Fibroblast of skin of left quadriceps (primary cell): ENCODE results near the gene GPN2.
A peak's percentile ranks its signal among the peaks of the same experiment; 100 is the strongest.
"Not testable (repeated sequence)": the region's sequence is repeated elsewhere in the genome, so short reads cannot be mapped to it uniquely, and the experiment has no call there.

ENCODE experiments used
- DNase-seq, 2 experiments: peaks; one replicate each; pipeline ENCODE4 v3.0.0-alpha.2; 2013; ENCODE audit warnings: low read depth in 2 of 2

Gene GPN2

DNA sequence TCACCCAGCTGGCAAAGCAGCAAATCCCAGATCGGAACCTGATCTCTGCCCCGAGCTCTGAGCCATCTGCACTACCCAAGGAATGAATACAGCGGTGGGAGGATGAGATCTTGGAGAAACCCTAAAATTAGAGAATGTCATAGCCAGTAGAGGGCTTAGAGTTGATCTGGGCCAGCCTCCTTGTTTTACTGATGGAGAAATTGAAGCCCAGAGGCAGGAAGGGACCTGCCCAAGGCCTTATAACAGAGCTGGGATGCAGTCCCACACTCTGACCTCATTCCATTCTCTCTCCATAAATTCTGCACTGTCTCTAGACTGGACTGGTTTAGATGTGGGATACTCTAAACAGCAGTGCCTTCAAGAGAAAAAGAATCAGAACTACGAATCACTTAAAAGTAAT is 31.9 kb downstream of the GPN2 start:
- no peak for DNase-seq

DNA sequence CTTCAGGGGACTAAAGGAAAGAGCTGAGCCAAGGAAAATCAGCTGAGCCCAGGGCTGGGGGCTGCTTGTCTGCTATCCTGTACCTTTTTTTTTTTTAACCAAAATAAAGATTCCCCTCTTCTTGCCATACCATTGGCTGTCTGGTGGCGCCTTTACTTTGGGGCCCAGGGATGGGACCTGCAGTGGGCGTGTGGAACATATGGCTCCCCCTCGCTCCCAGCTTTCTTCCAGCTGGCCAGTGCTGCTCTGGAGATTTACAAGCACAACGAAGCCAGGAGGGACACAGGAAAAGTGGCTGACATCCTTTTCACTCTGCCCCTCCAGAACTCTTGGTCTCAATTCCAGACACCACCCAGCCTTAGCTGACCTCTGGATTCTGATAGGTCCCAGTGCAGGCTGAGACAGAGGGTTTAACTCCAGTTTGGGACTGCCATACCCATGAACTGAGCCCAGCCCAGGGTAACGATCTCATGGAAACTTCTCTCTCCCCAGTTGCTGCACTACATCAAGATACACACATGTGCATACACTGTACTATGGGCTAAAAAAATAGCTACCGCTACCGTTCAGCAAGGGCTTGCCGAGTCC is 32.5 kb downstream of the GPN2 start:
- no peak for DNase-seq

DNA sequence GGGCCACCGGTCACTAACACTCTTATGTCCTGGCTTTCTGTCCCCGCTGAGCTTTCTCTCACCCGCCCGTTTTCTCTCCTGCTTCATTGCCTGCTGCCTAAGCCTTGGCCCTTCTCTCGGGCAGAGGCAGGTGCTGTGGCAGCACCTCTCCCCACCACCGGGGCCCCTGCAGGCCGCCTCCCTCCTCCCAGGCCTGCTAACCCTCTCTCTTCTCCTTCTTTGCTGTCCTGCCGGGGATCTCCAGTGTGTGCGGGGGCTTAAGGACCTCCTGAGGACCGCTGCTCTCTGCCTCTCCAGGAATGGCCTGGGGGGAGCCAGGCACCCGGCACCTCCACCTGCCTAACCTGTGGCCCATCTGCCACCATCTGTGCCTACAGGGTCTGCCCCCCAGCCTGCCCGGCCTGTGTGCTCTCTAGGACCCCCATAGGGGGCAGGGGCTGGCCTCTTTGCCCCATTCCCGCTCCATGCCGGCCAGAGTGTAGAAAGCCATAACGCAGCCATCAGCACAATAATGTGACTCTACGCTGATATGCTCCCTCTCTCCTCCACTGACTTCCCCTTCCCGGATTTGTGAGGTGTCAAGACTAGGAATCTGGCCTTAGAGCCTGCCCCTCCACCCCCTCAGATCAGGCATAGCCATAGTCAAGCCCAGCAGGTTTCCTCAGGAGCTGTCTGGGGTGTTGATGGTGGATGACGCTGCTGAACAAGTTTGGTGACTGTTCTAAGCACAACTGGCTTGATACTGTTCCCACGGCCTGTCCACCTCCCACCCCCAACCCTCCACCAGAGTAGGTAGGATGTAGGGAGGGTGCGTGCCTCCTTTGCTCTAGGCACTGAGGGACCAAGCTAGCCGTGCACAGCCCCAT is 33.2 kb downstream of the GPN2 start:
- no peak for DNase-seq

DNA sequence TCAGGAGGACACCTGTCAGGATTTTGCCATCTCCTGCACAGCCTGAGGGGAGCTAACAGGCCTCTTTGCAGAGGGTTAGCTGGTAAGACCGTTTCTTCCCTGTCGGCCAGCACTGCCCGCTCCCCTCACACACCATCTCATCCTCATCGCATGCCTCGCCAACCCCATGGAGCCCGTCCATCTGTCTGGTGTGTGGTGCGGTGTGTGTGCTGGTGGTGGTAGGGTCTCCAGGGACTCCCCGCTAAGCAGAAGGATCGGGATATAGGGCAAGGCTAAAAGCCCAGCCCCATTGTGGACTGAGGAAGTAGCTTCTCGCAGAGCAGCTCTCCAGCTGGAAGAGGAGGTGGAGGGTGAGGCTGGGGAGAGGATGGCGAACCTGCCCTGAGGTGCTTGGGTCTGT is 33.9 kb downstream of the GPN2 start:
- no peak for DNase-seq

DNA sequence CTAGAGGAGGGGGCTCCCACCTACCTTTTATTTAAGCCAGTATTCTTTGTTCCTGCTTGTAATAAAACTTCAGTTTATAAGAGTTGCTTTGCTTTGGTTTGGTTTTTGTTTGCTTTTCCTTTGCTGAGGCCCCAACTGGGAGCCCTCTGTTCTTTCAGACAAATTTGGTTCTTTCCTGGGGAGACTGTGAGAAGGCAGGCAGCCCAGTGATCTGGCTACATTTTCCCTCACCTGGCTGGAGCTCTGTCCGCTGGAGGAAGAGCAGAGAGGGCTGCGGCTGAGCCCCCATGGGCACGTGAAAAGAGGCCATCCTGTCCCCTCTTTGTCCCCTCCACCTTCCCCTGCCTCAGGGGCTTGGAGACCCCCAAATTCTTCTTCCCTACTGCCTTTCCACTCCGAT is 34.4 kb downstream of the GPN2 start:
- no peak for DNase-seq

DNA sequence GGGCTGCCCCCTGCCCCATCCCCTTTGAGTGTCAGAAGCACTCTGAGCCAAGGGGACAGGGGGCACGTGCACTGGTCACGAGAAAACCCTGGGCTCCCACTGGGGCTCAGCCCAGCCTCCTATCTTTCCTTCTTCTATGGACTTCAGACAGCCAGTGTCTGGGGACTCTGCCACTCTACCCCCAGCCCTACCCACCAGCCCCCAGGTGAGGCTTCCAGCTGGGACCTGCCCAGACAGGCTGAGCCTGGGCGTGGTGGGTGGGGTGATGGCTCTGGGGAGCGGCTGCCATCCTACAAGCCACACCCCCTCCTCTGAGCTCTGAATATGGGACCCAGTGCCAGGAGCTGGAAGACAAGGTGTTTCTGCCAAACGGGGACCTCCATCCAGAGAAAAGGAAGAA is 35.2 kb downstream of the GPN2 start:
- DNase-seq = no peak

DNA sequence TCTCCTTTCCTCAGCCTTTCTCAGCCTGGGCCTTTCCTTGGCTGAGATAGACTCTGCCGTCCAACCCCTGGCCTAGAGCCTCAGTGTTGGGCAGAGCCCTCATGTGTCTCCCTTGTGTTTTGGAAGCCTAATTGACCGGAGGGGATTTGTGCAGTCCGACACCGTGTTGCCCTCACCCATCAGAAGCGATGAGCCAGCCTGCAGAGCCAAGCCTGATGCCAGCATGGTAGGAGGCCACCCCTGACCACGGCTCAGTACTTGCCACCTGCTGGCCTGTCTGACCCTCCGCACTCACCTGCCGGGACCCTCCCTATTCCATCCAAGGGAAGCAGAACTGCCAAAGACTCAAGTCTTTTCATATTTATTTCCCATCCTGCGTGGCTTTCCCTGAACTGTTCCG is 36.5 kb downstream of the GPN2 start:
- no peak for DNase-seq

DNA sequence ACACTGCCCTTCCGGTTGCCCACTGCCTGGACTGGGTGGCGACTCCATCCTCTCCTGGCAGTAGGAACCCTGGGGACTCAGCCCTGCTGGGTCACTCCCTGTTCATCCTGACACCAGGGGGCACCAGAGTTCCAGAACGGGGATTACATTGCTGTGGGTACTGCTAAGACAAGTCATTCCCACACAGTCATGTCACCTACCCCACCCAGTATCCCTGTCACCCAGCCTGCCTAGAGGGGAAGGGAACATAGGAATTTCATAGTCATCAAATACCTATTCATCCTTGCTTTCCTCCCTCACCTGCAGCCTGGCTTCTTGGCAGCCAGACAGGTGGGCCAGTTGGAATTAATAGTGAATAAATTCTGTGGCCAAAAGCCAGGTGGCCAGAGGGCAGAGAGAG is 36.9 kb downstream of the GPN2 start:
- DNase-seq = peak; percentile 33 to 38

DNA sequence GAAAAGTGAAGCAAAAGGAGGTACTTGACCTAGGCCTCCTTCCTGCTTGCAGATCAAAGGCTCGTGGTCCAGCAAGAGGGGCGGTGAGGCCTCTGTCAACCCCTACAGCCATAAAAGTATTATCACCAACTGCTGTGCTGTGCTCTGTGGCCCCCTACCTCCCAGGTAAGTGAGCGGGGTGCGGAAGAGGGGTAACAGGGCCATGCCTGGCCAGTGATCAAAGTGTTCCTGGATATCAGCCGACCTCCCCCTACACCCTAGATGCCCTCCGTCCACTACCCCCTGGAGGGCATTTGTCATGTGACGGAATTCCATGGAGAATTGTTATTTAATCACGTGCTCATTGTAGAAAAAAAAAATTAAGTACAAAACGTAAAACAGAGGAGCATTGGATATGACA is 37.4 kb downstream of the GPN2 start:
- DNase-seq = no peak

DNA sequence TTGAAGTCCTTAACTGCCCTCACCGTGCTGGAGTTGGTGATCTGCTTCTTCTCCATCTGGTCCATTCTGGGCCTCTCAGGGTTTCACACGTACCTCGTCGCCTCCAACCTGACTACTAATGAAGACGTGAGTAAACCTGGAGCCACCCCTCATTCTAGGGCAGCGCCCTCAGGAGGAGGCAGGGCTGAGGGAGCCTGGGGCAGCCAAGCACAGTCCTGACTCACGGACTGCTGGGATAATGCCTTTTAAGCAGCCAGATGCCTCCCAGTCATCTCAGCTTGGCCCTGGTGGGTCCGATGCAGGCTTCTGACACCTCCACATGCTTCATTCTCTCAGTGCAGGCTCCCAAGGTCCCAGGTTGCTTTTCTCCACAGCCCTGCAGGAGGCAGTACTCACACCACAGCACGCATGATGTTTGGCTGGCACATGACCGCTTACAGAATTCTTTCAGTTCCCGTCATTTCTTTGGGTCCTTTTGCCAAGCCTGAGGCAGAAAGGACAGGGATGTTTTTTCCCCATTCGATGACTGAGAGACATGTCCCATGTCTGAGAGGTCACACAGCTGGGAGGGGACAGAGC is 38.9 kb downstream of the GPN2 start:
- DNase-seq = no peak

DNA sequence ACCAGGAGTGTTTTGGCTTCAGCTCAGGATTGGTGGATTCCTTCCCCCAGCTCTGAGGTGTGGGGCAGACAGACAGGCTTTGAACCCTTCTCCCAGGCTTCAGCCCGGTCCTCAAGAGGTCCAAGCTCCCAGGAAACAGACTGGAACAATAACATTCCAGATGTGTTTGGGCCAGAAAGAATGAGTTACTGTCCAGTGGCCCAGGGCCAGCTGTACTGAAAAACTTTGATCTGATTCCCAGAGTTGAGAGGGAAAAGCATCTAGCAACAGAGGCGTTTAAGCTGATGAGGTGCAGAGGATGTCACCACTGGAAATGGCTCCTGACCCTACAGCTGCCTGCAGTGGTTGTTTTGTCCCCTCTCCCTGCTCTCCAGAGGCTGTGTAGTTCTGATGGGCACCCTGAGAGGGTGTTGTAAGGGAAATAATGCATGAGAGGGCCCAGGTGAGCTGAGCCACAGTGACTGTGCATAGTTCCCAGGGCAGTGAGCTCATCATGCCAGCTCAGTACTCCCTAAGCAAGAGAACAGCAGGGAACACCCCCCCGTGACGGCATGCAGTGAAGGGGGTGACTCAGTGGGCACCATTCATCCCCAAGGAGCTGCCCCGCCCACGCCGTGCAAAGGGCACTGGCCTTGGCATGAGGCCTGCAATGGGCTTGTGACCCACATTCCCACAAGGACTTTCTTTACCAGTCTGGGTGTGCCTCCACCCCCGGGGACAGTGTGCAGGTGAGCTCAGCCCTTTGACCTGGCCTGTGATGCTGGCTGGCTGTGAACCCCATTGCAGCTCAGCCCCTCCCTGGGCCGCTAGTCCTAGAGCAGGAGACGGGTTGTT is 40.9 kb downstream of the GPN2 start:
- DNase-seq = no peak

DNA sequence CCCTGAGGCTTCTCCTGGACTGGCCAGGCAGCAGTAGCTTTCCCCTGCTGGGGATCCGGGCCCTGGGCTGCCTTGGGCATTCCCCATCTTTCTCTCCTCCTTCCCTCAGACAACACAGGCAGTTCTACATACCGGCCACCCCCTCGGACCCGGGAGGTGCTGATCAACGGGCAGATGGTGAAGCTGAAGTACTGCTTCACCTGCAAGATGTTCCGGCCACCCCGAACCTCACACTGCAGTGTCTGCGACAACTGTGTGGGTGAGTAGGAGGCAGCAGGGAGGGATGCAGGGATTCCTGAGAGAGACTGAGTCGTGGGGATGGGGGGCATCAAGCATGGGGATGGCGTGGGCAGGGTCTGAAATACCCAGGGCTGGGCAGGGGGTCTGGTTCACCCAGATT is 41.6 kb downstream of the GPN2 start:
- no peak for DNase-seq

DNA sequence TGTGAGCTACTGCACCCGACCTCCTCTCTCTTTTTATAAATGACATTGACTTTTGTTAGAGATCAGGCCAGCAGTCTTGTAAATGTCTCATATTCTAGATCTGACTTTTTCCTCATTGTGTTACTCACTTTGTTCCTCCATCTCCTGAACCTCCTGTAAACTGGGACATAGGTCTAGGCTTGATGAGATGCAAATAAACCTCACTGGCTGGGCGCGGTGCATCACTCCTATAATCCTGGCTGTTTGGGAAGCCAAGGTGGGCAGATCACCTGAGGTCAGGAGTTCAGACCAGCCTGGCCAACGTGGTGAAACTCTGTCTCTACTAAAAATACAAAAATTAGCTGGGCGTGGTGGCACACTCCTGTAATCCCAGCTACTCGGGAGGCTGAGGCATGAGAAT is 42.3 kb downstream of the GPN2 start:
- DNase-seq = not testable (repeated sequence)

DNA sequence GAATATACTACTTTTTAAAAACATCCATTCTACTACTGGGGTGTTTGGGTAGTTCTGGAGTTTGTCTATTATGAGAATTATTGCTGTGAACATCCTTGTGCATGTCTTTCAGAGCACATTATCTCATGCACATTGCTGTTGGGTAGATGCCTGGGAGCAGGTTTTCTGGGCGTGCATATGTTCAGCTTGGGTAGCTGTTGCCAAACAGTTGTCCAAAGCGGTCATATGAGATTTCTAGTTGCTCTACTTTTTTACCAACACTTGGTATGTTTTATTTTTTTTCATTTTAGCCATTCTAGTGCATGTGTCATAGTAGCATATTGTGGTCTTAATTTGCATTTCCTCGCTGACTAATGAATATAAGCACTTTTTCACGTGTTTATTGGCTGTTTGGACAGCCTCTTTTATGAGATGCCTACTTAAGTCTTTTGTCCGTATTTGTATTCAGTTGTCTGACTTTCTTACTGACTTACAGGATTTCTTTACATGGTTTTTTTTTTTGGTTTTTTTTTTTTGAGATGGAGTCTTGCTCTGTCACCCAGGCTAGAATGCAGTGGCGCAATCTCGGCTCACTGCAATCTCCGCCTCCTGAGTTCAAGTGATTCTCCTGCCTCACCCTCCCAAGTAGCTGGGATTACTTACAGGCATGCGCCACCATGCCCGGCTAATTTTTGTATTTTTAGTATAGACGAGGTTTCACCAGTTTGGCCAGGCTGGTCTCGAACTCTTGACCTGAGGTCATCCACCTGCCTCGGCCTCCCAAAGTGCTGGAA is 45.5 kb downstream of the GPN2 start:
- no peak for DNase-seq

DNA sequence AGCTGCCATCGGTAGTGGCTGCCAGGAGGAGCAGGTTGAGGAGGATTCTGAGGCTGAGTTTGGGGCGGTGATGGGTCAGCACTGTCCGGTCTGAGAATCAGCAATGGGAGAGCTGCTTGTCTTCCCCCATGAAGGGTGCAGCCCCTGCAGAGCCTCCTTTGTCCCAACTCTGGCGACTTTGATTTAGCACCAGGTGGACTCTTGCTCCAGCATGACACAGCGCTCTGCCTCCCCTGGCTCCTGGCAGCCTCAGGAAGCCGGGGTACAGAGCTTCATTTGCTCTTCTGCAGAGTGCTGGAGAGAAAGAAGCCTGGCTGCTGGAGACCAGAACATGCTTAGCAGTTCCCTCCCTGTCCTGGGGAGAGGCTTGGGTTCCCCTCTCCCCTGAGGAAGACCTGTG is 50.3 kb downstream of the GPN2 start:
- no peak for DNase-seq

DNA sequence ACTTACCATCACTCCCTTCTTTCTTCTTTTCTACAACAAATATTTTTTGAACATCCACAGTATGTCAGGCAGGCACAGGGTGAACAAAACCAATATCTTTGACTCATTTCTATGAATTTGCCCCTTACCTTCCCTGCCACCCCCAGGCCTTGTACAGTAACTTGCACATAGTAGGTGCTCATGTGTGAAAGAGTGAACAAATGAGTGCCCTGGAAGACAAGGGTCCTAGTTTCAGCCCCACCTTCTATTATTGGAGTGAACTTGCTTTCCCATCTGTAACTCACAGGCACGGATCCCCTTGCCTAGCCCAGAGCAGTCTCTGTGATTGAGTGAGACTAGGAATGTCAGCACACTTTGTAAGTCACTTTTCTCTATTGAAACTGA is 50.8 kb downstream of the GPN2 start:
- DNase-seq = no peak

DNA sequence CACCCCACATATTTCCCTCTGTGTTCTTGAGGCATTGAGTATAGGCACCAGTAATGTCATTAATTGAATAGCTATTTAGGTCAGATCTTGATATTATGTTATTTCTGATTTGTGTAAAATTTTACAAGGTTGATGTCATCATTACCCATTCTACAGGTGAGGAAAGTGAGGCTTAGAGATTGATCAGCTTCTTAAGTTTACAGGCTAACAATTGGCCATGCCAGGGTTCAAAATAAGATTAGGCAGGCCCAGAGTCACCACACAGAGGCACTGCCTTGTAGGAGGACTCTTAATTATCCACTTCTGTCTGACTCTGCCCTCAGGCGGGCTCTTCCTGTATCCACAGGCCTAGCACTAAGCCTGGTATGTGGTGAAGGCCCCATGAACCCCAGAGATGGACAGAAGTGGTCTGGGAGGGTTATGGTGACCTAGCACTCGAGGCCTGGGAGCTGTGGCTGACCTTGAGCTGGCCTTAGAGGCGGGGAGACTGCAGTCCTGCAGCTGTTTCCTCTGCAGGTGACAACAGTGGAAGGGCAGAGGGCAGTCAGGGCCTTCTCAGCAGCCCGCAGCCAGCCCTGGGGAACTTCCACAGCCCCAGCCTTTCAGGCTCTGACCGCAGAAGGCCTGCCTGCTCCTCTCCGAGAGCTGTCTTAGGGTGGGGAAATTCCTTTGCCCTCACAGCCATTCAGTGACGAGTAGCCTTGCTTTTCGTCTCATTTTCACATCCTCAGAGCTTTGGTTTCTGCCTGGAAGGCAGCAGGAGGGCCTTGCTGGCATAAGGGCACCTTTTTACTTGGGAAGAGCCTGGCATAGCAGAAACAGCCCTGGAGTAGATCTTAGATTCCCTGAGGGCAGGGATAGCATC is 51.4 kb downstream of the GPN2 start:
- DNase-seq = no peak

DNA sequence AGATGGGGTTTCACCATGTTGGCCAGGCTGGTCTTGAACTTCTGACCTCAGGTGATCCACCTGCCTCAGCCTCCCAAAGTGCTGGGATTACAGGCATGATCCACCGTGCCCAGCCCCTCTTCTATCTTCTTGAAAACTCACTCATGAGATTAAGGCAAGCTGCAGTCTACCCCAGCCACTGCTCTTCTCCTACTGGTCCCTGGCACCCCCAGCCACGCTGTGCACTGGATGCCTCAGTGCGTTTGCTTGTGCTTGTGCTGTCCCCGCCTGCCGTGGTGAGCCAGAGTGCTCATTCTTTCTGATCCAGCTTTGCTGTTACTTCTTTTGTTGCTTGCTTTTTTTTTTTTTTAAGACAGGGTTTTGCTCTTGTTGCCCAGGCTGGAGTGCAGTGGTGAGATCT is 52.4 kb downstream of the GPN2 start:
- not testable (repeated sequence) for DNase-seq

DNA sequence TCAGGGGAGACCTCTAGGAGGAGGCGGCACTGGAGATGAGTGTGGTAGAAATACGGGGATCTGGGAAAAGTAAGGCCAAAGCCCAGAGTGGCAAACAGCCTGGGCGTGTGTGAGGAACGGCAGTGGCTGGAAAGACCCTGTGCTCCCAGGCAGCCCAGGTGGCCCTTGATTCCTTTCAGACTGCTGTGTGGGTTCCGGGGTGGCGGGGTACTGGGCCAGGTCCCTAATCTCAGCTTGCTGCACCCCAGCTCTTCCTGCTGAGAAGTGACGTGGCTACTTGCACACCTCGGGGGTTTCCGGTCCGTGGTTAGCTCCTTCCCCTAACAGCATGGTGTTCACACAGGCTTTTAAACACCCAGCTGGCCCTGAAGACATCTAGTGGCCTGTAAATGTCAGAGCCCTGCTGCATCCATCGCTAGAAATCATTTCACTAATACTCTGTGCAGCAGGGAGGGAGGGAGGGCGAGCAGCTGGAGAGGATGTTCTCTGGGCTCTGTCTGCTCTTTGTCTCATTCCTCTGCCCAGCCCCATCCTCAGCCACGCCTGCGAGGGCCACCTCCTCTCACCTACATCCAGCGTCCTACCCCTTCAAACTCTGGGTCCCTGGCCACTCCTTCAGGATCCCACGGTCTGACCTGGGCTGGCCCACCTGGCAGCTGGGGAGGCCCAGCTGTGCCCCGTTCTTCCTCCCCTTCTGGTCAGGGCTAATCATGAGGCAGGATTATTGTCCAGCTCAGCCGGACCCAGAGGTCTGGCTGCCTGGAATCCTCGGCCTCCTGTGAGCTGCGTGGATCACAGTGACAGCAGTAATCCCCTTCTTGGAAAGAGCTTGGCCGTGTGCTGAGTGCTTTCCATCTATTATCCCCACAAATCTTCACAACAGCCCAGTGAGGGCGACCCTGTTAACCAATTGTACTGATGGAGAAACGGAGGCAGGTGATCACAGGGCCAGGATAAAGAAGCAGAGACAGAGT is 56.4 kb downstream of the GPN2 start:
- no peak for DNase-seq
